GM10248 (cell line): Measurements from ENCODE around the gene MCHR1.

Source experiments
- CTCF ChIA-PET: fragments of 300-600 bp; sonication (Branson Sonifier 250); formaldehyde crosslinking; extraction: SDS; loops from one replicate; lab custom pipeline; 2021; ENCODE audit warnings: antibody characterized with exemption; lab: Yijun Ruan, JAX
- POLR2A ChIA-PET: fragments of 350-650 bp; sonication (Branson Sonifier 250); formaldehyde crosslinking; extraction: SDS; loops from one replicate; lab custom pipeline; 2020; ENCODE audit warnings: antibody characterized with exemption; lab: Yijun Ruan, JAX
- DNase-seq: peaks from one replicate; pipeline ENCODE4 v3.0.0; 2012; ENCODE audit errors: extremely low spot score
- CTCF ChIP-seq: IDR thresholded peaks from 2 replicates; pipeline ENCODE4 v1.5.1; 2012; ENCODE audit warnings: mild to moderate bottlenecking, low read depth; ENCODE audit errors: extremely low read depth, missing control alignments, control extremely low read depth

The MCHR1 gene

DNA sequence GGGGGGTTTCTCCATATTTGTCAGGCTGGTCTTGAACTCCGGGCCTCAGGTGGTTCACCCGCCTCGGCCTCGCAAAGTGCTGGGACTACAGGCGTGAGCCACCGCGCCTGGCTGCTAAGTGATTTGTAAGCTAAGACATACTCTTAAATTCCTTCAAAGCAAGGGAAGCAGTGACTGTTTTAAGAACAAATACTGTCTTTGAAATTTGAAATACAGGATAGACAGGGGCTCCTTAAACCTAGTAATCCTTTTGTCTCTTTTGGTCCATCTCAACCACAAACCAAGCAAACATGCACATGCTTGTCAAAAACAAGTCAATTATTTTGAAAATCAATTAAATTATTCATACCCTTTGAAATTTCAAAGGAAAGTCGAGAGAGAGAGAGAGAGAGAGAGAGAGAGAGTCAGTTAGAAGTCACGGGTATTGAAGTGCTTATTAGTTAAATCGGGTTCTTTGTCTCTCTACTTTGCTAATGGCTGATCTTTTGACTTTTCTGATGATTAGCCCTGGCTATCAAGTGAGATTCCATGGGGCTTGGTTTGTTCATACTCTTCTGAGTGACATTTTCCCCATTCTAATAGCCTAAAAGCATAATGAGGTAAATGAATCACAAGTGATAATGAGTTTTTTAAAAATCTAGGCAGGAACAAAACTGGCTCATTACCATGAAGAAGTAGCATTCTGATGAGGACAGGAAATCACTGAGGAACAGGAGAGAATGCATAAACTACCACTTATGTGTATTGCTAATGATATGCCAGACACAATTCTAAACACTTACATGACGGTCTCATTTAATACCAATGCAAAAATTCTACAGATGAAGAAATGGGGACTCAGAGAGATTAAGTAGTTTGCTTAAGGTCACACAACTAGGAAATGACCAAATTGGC, 48.0 kb downstream of the MCHR1 start:
- DNase-seq: no peak
- ChIA-PET POLR2A (no interaction called here), CTCF (interaction anchor here (1.2 kb wide), 1 partner anchor 13 kb away, joined by 4 read pairs; no protein-coding TSS in a partner anchor)
- no peak for TF ChIP-seq CTCF

GRCh38 chr22:40727964-40728615, 48.8 kb downstream of the MCHR1 start:
- CTCF ChIA-PET: interaction anchor here (0.8 to 1.3 kb wide), 2 partner anchors 10 to 29 kb away, joined by 3 read pairs; no protein-coding TSS in a partner anchor
- DNase-seq: no peak
- no peak for TF ChIP-seq CTCF
- POLR2A ChIA-PET: no interaction called here

GRCh38 chr22:40728731-40729189, 49.5 kb downstream of the MCHR1 start:
- ChIA-PET POLR2A (no interaction called here), CTCF (interaction anchor here (0.8 to 1.3 kb wide), 2 partner anchors 10 to 28 kb away, joined by 3 read pairs; no protein-coding TSS in a partner anchor)
- DNase-seq: no peak

GRCh38 chr22:40729284-40729683, 50.0 kb downstream of the MCHR1 start:
- no peak for DNase-seq
- CTCF ChIA-PET: no interaction called here
- POLR2A ChIA-PET: no interaction called here
- no peak for TF ChIP-seq CTCF

More at GRCh38 chr22:40728731-40729189, 49.5 kb downstream of the MCHR1 start:
- TF ChIP-seq CTCF: no peak
